GM21360 (cell line): ENCODE results near the gene BBLN.
A peak's percentile ranks its signal among the peaks of the same experiment; 100 is the strongest.

Experiments used
- ATAC-seq: cut with Tn5 transposase; IDR thresholded peaks from one replicate; pipeline ENCODE4 v1.9.1; 2021; ENCODE audit warnings: mild to moderate bottlenecking, moderate library complexity; ENCODE audit not compliant: unreplicated experiment

Gene BBLN

GRCh38 chr9:128188209-128188608, 28.1 kb downstream of the BBLN start:
- ATAC-seq, result no peak

DNA sequence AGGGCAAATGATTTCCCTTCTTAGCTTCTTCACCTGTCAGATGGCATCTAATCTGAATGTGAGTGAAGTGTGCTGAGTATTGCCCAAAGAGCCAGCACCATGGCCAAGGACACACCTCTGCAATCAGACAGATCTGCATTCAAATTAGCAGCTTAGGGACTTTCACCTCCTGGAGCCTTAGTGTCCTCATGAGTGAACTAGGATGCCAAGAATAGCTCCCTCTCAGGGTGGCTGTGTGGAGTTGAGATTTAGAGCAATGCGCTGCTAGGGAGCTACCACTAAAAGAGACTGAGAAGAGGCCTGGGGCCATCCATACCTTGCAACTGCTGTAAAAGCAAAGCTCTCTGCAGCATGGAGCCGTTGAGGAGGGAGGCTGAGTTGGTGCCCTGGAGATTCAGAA, 29.9 kb downstream of the BBLN start:
- no peak for ATAC-seq

- peak; percentile 4 for ATAC-seq
These were observed 30.7 kb downstream of the BBLN start for GRCh38 chr9:128190516-128191405.

GRCh38 chr9:128191406-128192046, 31.5 kb downstream of the BBLN start, which contains the start of gene CIZ1:
Gene CIZ1, minus strand, starts transcription at chr9:128191572. Its CDS starts 715 bp downstream, at chr9:128190857.
- peak; percentile 77 for ATAC-seq

DNA sequence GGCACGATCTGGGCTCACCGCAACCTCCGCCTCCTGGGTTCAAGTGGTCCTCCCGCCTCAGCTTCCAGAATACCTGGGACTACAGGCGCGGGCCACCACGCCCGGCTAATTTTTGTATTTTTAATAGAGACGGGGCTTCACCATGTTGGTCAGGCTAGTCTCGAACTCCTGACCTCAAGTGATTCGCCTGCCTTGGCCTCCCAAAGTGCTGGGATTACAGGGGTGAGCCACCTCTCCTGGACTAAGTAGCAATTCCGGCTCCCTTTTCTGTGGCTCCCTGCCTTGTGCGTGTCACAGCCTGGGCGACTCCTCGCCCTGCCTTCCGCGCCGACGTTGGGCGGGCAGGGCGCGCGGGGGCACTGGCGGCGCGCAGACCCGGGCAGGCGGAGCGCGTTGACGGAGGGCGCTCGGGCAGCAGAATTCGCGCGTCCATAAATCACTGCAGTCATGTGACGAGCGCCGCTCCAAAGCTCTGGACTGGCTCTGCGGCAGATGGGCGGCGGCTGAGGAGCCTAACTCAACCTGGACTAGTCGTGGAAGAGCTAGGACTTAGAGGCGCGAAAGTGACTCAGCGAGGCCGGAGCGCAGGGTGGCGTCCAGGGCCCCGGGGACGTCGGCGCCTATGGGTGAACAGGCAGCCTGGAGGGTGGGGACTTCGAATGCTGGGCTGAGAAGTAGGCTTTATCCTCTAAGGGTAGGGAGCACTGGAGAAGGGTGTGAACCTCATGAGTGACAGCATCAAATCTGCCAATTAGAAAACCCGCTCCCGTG, 32.7 kb downstream of the BBLN start:
- ATAC-seq, result no peak

GRCh38 chr9:128193469-128194096, 33.5 kb downstream of the BBLN start:
- no peak for ATAC-seq

DNA sequence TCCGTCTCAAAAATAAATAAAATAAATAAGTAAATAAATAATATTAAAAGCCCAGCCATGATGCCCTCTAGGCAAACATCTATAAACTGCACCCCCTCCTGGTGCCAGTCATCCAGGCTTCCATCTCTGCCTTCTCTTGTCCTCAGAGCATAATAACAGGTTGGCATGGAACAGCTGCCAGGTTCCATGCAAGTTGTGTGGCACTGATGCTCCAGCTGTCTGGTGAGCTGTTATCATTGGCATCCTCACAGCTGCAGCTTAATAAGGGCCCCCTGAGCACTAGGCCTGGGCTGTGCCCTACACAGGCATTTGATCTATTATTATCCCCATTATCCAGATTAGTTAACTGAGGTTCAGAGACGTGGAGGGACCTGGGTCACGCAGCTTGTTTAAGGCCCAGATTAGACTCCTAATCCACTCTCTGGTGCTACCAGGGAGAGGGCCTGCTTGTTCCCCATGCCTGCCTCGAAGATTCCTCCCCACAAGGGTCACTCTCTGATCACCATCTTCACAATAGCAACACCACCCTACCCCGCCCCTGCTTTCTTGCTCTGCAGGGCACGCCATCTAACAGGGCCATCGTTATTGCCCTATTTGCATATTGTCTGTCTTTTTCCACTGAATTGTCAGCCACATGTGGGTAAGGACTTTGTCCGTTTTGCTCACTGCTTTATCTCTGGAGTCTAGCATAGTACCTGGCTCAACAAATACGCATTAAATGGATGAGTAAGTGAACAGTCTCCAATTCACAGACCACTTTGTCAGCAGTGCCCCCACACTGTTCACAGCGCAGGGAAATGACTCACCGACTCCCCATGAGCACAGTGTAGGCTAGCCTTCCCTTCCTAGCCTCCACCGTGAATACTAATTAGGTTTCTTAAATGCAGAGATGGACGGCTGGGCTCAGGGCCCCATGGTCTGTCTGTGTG, 41.6 kb downstream of the BBLN start:
- no peak for ATAC-seq

DNA sequence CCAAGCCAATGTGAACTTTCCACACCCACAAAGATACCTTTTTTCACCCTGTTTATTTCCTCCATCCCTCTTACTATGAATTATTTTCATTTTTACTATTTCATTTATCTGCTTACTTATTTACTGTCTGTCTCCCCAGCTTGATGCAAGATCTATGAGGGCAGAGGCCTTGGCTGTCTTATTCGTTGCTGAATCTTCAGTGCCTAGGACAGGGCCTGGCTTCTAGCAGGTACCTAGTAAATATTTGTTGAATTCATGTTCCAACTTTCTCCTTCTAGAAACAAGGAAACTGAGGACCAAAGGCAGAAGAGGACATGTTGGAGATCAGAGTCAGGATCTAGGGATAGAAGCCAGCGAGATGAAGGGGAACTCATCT, 42.6 kb downstream of the BBLN start:
- no peak for ATAC-seq

- ATAC-seq, result no peak
These were observed 43.1 kb downstream of the BBLN start, which contains the start of gene DNM1 for GRCh38 chr9:128203024-128203706. Gene DNM1, plus strand, starts transcription at chr9:128203379. Its CDS starts 92 bp downstream, at chr9:128203471.

DNA sequence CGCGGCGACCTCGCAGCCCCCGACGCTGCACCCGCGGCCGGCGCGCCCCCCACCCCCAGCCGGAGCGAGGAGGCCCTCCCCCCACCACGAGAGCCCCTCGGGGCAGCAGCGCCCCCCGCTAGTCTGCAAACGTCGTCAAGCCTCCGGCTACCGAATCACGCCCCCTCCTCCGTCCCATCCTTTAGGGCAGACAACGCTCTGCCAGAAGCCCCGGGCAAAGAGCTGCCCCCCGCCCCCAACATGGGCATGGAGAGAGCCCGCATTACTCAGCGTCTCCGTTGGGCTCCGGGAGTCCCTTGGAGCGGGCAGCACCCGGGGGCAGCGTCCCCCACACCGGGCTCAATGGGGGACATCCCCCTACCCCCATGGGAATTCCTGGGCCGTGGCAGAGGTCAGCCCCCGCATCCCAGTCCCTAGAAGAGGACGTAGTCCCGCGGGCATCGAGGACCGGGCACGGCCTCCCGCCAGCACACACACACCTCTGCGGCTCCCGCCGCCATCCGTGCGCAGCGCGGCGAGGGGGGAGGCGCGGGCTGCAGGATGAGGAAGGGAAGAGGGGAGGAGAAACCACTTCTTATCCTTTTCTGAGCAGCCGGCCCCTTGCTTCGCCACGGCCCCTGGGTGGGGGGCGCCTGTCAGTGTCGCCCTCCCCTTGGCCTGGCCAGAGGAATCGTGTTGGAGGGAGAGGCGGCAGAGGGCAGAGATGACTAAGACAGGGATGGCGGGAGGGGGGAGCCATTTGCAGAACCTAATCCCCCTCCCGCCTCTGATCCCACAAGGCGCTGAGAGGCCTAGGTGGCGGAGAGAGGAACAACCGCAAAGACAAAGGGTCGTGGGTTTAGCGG, 43.9 kb downstream of the BBLN start:
- no peak for ATAC-seq

DNA sequence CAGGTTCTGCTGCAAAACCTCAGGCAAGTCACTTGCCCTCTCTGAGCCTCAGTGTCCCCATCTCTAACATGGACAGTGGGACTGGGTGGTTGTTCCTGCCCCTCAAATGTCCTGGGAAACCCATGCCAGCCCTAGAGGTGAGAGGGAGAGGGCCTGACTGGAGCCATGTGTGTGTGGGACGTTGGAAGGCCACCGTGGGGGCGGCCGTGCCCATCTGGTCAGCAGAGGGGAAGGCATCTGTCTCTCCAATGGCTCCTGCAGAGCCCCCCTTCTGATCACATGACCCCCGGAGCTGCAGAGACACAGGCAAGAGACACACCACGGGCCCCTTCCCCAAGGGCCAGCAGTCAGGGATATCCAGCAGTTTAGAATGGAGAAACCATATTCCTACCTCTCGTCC, 44.8 kb downstream of the BBLN start:
- no peak for ATAC-seq

DNA sequence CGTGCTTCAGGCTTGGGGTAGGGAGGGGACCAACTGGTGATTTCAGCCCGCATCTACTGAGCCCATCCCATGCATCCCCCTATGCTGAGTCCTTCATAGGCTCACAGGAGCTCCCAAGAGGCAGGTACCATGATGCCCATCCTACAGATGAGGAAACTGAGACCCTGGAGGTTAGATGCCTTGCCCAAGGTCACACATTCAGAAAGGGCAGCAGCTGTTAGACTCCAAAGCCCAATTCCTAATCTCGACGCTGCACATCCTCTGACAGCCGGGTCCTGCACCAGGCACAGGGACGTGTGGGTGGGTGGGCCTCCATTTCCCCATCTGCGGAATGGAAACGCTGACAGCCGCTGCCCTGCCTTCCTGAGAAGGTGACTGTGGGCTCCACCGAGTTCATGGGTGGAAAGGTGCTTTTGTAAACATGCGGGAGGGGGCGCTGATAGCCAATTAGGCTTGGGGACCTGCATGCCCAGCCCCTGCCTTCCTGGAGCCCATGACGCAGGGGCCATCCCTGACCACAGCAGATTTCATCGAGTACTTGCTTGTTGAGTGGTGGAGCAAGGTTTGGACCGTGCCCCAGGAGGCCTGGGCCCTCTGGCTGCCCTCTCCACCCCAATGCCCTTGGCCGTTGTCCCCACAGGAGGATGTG, 45.4 kb downstream of the BBLN start:
- no peak for ATAC-seq

GRCh38 chr9:128206484-128206883, 46.4 kb downstream of the BBLN start:
- no peak for ATAC-seq

- no peak for ATAC-seq
These were observed 47.1 kb downstream of the BBLN start for GRCh38 chr9:128206916-128207910.

- no peak for ATAC-seq
These were observed 48.3 kb downstream of the BBLN start for GRCh38 chr9:128208386-128208785.

DNA sequence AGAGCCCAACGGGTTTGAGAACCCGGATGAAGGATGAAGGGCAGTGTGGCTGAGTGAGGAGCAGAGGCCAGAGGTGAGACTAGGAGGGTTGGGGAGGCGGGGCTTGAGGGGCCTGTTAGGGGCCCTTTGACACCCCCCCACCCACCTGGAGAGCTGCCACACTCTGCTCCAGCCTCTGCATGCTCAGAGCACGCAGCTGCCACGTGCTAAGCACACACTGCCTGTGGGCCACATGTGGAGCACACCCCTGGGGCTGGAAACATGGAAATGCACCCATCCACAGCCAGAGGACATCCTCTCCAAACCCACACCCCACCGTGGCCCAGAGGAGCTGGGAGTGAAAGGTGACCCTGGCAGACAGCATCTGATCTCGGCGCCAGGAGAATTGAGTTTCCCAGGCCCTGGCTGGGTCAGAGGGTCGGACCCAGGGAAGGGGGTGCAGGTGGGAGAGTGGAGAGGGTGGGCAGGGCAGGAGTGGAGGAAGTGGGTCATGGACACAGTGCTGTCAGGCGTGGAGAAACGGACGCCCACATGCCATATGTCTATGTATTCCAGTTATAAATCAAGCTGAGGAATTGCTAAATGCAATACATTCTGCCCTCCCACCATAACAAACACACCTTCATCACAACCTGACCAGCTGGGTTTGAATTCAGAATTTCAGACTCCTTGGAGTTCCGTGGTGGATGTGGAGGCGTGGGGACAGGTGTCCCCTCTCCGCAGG, 49.0 kb downstream of the BBLN start:
- no peak for ATAC-seq
